NOMO-1 treated with dmso at 0.1 percent for 144 hours (cell line): ENCODE measurements around the gene PSMD9.

Experiments
- DNase-seq: peaks from one replicate; lab custom pipeline; 2025; ENCODE audit not compliant: unreplicated experiment; lab: John Stamatoyannopoulos, UW

The PSMD9 gene

GRCh38 chr12:121949648-121950397 is 61.2 kb downstream of the PSMD9 start:
- DNase-seq: no peak

GRCh38 chr12:121953117-121953692 is 64.6 kb downstream of the PSMD9 start:
- DNase-seq: no peak

GRCh38 chr12:121953695-121954094 is 65.1 kb downstream of the PSMD9 start:
- no peak for DNase-seq

GRCh38 chr12:121955258-121956237 is 67.0 kb downstream of the PSMD9 start:
- no peak for DNase-seq

GRCh38 chr12:121957861-121958515 is 69.4 kb downstream of the PSMD9 start:
- DNase-seq: no peak

- no peak for DNase-seq
These were observed 70.1 kb downstream of the PSMD9 start for GRCh38 chr12:121958541-121959240.

- DNase-seq: no peak
These were observed 72.0 kb downstream of the PSMD9 start for GRCh38 chr12:121960541-121960940.

GRCh38 chr12:121961195-121961879 is 72.7 kb downstream of the PSMD9 start:
- no peak for DNase-seq

GRCh38 chr12:121963341-121964018 is 74.9 kb downstream of the PSMD9 start:
- no peak for DNase-seq

- no peak for DNase-seq
These were observed 76.4 kb downstream of the PSMD9 start for GRCh38 chr12:121964813-121965643.

- no peak for DNase-seq
These were observed 78.4 kb downstream of the PSMD9 start for GRCh38 chr12:121966959-121967358.
